GM12875 (cell line): Measurements from ENCODE around the gene RPL12.
A peak's percentile ranks its signal among the peaks of the same experiment; 100 is the strongest.

Experiments
- H3K4me3 ChIP-seq: one replicate; pipeline ENCODE4 v1.5.1; 2011; ENCODE audit warnings: low read depth, low read length, control low read depth
- TF ChIP-seq, protein P1 (sequence below): IDR thresholded peaks from 2 replicates; pipeline ENCODE4 v1.5.1; 2011; ENCODE audit warnings: low read depth, mild to moderate bottlenecking, control low read depth, inconsistent platforms, low read length, moderate library complexity, borderline replicate concordance; ENCODE audit not compliant: insufficient read depth

RPL12 gene

DNA sequence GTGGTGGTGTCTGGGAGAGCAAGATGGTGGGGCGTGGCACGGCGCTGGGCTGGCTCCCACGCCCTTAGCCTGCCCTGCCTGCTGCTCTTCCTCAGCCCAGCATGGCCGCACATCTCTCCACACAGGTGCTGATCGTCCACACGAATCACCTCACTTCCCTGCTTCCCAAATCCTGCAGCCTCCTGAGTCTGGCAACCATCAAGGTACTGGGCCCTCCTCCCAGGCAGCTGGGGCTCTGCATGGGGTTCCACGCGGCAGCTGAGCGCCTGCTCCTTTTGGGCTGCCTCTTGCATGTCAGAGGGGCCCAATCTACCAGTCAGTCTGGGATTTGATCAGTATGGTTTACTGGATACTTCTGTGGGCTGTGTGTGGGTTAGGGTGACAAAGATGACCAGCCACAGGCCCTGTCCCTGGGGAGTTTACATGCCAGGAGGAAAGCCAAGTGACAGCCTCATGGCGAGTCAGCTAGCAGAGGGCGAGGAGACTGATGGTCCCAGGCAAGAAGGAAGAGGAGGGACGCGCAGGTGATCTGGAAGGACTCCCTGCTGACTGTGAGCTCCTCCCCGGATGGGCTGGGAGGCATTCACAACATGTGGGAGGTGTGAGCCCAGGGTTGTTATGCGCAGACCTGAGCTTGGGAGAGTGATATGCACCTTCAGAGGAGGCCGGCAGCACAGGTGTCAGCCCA, 6.1 kb upstream of the RPL12 start:
- H3K4me3 ChIP-seq: no peak overlapping the region
- TF ChIP-seq, protein P1, sequence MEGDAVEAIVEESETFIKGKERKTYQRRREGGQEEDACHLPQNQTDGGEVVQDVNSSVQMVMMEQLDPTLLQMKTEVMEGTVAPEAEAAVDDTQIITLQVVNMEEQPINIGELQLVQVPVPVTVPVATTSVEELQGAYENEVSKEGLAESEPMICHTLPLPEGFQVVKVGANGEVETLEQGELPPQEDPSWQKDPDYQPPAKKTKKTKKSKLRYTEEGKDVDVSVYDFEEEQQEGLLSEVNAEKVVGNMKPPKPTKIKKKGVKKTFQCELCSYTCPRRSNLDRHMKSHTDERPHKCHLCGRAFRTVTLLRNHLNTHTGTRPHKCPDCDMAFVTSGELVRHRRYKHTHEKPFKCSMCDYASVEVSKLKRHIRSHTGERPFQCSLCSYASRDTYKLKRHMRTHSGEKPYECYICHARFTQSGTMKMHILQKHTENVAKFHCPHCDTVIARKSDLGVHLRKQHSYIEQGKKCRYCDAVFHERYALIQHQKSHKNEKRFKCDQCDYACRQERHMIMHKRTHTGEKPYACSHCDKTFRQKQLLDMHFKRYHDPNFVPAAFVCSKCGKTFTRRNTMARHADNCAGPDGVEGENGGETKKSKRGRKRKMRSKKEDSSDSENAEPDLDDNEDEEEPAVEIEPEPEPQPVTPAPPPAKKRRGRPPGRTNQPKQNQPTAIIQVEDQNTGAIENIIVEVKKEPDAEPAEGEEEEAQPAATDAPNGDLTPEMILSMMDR: no peak

DNA sequence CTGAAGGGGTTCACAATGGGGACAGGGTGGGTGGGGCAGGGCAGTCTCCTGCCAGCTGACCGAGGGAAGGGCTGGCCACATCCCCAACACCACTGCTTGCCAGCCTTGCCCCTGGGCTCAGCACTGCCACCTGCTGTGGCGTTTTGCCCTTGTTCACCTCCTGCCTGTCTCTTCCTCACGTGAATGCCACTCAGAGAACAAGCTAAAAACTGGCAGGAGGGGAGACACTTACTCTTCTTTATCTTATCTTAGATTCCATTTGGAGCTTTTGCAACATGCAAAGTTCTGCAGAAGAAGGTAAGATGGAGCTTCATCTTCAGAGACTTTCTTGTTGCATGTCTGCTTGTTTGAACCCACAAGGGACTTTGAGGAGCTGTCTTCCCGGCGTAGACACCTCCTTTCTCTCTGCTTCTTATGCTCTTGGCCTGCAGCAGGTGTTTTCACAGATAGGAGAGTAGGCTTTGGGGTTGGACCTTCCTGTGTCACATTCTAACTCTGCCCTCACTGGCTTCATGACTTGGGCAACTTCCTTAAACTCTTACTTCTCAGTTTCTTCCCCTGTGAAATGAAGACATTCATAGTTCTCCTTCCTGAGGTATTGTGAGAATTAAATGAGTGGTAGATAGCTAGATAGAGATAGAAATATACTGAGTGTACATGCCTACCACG, 4.3 kb upstream of the RPL12 start:
- no peak overlapping the region for H3K4me3 ChIP-seq
- TF ChIP-seq, protein P1: peak; percentile 58

DNA sequence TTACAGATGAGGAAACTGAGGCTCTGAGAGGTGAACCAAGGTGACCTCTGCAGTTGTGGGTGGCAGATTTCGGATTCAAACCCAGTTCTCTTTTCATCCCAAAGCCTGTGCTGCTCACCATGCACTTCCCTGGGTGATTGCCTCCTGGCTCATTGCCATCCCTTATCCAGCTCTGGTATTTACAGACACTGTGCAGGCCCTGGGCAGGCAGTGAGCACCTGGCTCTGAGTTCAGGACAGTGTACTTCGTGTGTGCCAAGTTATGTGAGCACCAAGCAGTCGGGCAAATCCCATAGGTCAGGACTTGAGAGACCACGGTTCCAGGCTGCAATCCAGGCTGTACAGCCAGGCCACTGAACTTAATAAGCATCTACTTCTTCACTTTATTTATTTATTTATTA, 1.5 kb upstream of the RPL12 start:
- TF ChIP-seq, protein P1: no peak
- H3K4me3 ChIP-seq: peak overlapping the region; percentile 95

DNA sequence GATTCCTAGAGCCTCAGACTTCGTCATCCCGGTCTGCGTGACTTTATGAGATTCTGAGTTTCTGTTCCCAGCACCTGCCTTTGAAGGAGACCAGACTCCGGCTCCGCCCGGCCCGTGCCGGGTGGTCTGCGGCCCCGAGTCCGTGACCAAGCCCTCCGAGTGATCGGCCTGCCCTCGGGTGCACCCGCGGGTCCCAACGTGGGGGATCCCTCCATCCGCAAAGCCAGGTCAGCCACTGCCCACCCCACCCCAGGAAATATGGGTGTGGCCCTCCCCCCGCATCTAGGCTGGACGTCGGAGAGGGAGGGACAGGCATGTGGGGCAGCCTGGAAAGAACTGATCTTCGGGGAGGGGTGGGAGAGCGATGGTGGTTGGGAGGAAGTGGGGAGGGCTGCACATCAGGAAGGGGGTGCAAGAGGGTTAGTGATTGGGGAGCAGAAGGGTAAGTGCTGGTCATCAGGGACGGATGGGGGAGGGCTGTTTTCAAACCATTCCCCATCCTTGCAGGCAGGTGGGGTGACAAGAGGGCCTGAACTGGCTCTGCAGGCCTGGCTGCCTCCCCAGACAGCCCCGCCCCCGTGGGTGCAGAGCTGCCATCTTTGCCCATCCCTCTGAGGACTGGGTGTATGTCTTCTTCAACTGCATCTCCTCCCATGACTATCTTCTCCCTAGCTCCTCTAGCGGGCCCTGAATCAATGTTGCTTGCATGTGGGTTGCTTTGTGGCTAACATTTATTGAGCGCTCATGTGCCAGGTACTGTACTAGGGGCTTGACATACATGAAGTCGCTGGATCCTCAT, 851 bp upstream of the RPL12 start:
- H3K4me3 ChIP-seq: peak overlapping the region; percentile 95
- TF ChIP-seq, protein P1: no peak

DNA sequence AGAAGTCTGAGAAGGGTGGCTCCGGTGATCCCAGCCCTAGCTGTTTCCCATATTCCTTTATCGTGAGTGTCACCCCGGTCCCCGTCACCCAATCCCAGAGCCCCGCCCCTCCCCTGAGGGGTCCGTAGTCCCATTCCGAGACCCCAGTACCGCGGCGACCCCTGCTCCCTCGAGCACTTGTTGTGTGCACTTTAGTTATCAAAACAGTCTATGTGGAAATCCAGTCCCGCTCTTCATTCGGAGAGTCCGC, 327 bp upstream of the RPL12 start:
- TF ChIP-seq, protein P1: no peak
- H3K4me3 ChIP-seq: peak overlapping the region; percentile 95

DNA sequence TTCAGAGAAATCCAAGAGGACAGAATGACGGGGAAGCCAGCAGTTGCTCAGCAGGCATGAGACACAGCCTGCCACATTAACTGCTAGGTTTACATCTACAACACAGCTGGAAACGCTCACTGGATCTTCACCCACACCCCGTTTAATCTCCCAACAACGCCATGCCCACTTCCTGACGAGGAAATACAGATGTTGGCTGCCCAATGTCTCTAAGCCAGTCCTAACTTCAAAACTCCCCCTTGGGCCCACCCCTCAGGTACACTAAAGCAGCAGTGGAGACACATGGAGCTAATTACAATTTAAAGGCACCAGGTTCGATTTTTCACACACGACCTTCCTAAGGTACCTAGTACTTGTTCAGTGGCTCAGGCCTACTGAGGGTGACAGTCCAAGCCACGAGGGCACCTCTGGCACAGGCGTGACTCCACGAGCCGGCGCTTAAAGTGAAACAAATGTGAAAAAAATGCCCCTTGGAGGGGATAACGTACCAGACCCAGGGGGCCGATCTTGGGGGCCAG, 904 bp downstream of the RPL12 start:
- peak overlapping the region; percentile 95 for H3K4me3 ChIP-seq
- TF ChIP-seq, protein P1: no peak
